ENCODE results near the gene ZC3H12A.
"Not testable (repeated sequence)": the region's sequence is repeated elsewhere in the genome, so short reads cannot be mapped to it uniquely, and the experiment has no call there.

Gene ZC3H12A

DNA sequence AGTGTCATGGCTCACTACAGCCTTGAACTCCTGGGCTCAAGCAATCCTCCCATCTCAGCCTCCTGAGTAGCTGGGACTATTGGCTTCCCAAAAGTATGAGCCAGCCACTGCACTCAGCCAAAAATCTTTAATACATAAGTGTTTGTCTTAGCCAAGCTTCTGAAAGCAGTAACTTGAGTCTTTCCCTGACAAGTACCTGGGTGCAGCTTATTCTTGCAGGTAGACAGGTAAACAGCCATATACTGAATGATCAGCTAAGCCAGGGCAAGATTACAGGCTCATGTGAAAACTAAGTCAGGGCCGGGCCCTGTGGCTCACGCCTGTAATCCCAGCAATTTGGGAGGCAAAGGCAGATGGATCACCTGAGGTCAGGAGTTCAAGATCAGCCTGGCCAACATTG is 32.4 kb downstream of the ZC3H12A start:
- no peak for DNase-seq

DNA sequence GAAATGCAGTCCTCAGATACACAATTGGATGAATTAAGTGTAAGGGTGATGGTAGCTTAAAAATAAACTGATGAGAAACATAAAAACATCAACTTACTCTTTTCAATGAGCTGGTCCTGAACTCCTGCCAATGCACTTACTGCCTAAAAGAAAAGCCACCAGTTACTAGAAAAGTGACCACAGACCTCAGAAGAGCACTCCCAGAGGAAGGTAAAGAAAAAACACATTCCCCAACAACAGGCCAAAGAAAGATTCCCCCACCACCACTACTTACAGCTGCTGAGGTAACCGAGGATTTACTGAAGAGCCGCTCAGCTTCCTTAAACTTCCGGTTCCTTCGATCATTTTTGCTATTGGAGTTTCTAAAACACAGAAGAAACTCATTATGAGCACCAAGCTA is 34.8 kb downstream of the ZC3H12A start:
- DNase-seq: no peak

- DNase-seq: peak; percentile 61
Observed at GRCh38 chr1:37513795-37514349, 39.5 kb downstream of the ZC3H12A start.

GRCh38 chr1:37514350-37515184 is 40.2 kb downstream of the ZC3H12A start, which contains the start of gene MEAF6:
MEAF6 (minus strand) TSS chr1:37514766; CDS start chr1:37514746, 20 bp downstream.
- peak; percentile 88 for DNase-seq

DNA sequence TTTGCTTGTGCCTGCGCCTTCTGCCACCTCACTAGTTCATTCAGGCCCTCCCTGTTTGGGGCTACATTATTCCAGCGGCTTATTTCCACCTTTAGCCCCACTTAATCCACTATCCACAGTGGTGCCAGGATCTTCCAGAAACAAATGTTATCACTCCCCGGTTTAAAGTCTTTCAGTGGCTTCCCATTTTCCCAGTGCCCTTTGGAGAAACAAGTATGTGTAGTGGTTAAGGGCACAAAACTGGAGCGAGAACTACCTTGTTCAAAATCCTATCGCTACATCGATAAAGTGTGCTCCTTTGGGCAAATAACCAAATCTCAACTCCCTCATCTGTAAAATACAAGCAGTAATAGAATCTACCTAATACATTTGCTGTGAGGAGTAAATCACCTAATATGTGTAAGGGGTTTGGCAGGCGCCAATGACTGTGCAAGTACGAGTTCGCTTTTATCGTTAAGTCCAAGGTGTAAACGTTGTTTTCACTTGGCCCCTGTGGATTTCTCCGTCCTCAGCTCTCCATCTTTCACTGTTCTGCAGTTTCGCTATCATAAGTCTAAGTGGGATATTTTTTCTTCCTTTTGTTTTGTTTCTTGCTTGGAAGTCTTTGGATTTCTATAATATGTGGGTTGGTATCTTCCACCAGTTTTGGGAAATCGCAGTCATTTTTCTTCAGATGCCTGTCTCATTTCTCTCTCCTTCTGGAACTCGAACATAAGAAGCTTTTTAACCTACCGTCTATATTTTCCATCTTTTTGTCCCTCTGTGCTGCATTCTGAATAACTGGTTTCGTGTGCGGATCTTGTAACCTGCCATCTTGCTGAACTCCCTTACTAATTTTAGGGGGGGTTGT is 41.0 kb downstream of the ZC3H12A start:
- no peak for DNase-seq

DNA sequence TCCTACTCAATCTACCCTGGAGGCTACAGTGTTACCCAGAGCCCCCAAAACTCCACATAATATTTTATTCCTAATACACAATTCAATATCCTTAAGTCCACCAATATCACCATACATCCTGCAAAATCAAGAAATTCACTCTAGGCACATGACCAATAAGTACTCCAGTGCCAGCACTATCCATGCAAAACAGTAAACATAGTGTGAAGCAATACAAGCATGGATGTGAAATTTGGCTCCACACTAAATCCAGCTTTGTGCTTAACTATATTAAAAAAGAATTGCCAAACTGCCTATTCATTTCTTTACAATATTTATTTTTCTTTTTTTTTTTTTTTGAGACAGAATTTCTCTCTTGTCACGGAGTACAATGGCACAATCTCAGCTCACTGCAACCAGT is 43.2 kb downstream of the ZC3H12A start:
- DNase-seq: no peak

GRCh38 chr1:37518241-37518640 is 43.9 kb downstream of the ZC3H12A start:
- not testable (repeated sequence) for DNase-seq

GRCh38 chr1:37518929-37519328 is 44.5 kb downstream of the ZC3H12A start:
- peak; percentile 37 for DNase-seq

- DNase-seq: no peak
Observed at GRCh38 chr1:37519613-37520012, 45.2 kb downstream of the ZC3H12A start.

DNA sequence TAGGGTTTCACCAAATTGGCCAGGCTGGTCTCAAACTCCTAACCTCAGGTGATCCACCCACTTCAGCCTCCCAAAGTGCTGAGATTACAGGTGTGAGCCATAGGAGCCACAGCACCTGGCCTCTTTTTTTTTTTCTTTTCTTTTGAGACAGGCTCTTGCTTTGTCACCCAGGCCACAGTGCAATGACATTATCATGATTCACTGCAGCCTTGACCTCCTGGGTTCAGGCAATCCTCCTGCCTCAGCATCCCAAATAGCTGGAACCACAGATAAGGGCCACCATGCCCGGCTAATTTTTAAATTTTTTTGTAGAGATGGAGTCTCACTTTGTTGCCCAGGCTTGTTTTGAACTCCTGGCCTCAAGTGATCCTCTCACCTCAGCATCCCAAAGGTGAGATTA is 55.5 kb downstream of the ZC3H12A start:
- DNase-seq: not testable (repeated sequence)

DNA sequence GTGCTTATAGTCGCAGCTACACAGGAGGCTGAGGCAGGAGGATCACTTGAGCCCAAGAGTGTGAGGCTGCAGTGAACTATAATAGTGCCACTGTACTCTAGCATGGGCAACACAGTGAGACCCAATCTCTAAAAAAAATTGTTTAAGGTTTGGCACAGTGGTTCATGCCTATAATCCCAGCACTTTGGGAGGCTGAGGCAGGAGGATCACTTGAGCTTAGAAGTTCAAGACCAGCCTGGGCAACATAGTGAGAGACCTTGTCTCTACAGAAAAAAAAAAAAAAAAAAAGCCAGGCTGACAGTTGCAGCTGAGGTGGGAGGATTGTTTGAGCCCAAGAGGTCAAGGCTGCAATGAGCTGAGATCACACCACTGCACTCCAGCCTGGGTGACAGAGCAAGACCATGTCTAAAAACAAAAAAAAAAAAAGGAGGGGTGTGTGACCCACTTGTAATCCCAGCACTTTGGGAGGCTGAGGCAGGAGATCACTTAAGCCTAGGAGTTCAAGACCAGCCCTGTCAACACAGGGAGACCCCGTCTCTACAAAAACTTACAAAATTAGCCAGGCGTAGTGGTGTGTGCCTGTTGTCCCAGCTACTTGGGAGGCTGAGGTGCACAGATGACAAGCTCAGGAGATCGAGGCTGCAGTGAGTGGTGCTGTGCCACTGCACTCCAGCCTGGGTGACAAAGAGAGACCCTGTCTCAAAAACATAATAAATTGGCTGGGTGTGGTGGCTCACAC is 58.2 kb downstream of the ZC3H12A start:
- not testable (repeated sequence) for DNase-seq

- DNase-seq: no peak
Observed at GRCh38 chr1:37533317-37534093, 59.1 kb downstream of the ZC3H12A start.
